Measurements from ENCODE around the gene TNPO2.

The TNPO2 gene

DNA sequence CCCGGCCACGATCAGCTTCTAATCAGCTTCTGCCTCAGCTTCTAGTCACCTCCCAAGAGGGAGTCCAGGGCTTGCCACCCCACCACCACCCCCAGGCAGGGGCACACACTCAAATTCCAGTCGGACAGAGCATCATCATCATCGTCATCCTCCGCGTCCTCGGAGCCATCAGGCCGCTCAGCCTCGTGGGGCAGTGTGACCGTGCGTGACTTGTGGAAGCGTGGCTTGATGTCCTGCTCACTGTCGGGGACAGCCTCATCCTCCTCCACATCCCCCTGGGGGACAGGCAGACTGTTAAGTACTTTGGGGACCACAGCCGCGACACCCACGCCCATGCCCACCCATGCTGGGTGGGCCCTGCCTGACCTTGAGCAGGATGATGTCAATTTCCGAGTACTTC, 12.5 kb downstream of the TNPO2 start:
- no peak for DNase-seq (ENCODE audit: extremely low read depth, insufficient read length)
- H3K4me3 ChIP-seq (replicated peaks; ENCODE audit: low read depth, low read length) = no peak overlapping the region
- TF ChIP-seq, protein P1, sequence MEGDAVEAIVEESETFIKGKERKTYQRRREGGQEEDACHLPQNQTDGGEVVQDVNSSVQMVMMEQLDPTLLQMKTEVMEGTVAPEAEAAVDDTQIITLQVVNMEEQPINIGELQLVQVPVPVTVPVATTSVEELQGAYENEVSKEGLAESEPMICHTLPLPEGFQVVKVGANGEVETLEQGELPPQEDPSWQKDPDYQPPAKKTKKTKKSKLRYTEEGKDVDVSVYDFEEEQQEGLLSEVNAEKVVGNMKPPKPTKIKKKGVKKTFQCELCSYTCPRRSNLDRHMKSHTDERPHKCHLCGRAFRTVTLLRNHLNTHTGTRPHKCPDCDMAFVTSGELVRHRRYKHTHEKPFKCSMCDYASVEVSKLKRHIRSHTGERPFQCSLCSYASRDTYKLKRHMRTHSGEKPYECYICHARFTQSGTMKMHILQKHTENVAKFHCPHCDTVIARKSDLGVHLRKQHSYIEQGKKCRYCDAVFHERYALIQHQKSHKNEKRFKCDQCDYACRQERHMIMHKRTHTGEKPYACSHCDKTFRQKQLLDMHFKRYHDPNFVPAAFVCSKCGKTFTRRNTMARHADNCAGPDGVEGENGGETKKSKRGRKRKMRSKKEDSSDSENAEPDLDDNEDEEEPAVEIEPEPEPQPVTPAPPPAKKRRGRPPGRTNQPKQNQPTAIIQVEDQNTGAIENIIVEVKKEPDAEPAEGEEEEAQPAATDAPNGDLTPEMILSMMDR (IDR thresholded peaks at IDR 0.05; ENCODE audit: insufficient read depth, low read length, poor library complexity, severe bottlenecking) = no peak
- peaks cover 35% of the 10 kb centered on the region for H3K36me3 ChIP-seq (ENCODE audit: control insufficient read depth, insufficient read depth, low read length)
- no peaks in the 10 kb centered on the region for H3K27me3 ChIP-seq (replicated peaks; ENCODE audit: control insufficient read depth, insufficient read depth, low read length)

DNA sequence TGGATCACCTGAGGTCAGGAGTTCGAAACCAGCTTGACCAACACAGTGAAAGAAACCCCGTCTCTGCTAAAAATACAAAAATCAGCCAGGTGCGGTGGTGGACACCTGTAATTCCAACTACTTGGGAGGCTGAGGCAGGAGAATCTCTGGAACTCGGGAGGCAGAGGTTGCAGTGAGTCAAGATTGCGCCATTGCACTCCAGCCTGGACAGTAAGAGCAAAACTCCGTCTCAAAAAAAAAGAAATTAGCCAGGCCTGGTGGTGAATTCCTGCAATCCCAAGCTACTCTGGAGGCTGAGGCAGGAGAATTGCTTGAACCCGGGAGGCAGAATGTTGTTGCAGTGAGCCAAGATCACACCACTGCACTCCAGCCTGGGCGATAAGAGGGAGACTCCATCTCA, 15.1 kb downstream of the TNPO2 start:
- peaks cover 38% of the 10 kb centered on the region for H3K36me3 ChIP-seq (ENCODE audit: control insufficient read depth, insufficient read depth, low read length)
- TF ChIP-seq, protein P1 (IDR thresholded peaks at IDR 0.05; ENCODE audit: insufficient read depth, low read length, poor library complexity, severe bottlenecking) = no peak
- H3K27me3 ChIP-seq (replicated peaks; ENCODE audit: control insufficient read depth, insufficient read depth, low read length) = no peaks in the 10 kb centered on the region
- DNase-seq (ENCODE audit: extremely low read depth, insufficient read length) = no peak
- H3K4me3 ChIP-seq (replicated peaks; ENCODE audit: low read depth, low read length) = no peak overlapping the region

DNA sequence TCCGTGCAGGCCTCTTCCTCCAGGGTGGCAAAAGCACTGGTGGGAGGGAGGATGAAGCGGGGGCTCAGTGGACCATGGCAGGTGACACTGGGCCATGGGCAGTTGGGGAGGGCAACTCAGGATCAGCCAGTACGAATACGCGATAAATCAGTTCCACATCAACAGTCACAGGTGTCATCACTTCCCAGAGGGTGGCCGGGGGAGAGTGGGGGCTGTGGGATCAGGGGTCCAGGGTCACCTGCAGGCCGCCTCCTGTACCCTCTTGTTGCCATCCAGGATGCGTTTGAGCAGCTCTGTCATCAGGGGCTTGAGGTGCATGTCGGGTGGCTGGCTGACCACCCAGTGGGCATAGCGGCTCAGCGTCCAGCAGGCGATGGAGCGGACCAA, 17.4 kb downstream of the TNPO2 start:
- H3K27me3 ChIP-seq (replicated peaks; ENCODE audit: control insufficient read depth, insufficient read depth, low read length) = no peaks in the 10 kb centered on the region
- peaks cover 45% of the 10 kb centered on the region for H3K36me3 ChIP-seq (ENCODE audit: control insufficient read depth, insufficient read depth, low read length)
- no peak overlapping the region for H3K4me3 ChIP-seq (replicated peaks; ENCODE audit: low read depth, low read length)
- no peak for DNase-seq (ENCODE audit: extremely low read depth, insufficient read length)
- TF ChIP-seq, protein P1 (IDR thresholded peaks at IDR 0.05; ENCODE audit: insufficient read depth, low read length, poor library complexity, severe bottlenecking) = no peak

DNA sequence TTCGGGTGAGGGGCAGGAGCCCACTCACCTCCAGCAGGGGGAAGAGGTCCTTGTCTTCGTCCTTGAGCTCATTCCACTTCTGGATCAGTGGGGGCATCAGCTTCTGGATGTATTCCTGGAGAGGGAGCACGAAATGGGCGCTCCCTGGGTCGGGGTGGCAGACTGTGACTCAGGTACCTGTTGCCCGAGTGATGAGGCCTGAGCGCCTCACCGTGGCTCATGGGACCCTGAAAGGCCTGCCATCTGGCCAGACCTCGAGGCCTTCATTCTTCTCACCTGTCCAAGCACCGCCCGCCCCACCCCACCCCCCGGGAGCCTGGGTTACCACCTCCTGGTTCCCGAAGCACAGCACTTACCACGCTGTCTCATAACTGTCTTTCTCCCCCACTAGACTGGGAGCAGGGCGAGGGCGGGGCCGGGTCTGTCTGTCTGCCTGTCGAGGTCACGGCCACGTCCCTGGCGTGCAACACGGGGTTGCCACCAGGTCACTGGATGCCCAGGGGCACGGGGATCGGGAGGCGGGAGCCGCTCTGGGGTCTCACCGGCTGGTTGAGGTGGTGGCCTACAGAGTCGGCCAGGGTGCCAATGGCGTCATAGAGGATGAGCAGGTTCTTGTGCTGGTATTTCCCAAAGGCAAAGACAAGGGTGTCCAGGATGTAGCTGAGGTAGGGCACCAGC, 17.9 kb downstream of the TNPO2 start:
- H3K4me3 ChIP-seq (replicated peaks; ENCODE audit: low read depth, low read length) = no peak overlapping the region
- TF ChIP-seq, protein P1 (IDR thresholded peaks at IDR 0.05; ENCODE audit: insufficient read depth, low read length, poor library complexity, severe bottlenecking) = no peak
- no peak for DNase-seq (ENCODE audit: extremely low read depth, insufficient read length)
- H3K27me3 ChIP-seq (replicated peaks; ENCODE audit: control insufficient read depth, insufficient read depth, low read length) = no peaks in the 10 kb centered on the region
- H3K36me3 ChIP-seq (ENCODE audit: control insufficient read depth, insufficient read depth, low read length) = peaks cover 48% of the 10 kb centered on the region

DNA sequence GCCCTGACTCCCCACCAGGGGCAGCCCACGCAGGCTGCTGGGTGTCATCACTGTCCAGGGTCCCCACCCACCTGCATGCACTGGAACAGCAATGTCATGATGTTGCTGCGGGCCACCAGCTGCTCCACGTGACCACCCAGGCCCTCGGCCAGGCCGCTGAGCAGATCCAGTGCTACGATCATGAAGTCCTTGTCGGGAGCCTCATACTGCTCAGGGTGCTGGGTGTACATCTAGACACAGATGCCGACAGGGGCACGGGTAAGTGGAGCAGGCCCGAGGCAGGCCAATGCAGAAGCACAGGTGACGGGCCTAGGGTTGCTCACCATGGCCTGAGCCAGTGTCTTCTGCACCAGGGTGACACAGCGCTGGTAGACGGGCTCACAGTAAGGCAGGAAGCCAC, 18.6 kb downstream of the TNPO2 start:
- no peak for DNase-seq (ENCODE audit: extremely low read depth, insufficient read length)
- Histone ChIP-seq H3K36me3 (ENCODE audit: control insufficient read depth, insufficient read depth, low read length) (peaks cover 46% of the 10 kb centered on the region), H3K27me3 (replicated peaks; ENCODE audit: control insufficient read depth, insufficient read depth, low read length) (no peaks in the 10 kb centered on the region), H3K4me3 (replicated peaks; ENCODE audit: low read depth, low read length) (no peak overlapping the region)
- TF ChIP-seq, protein P1 (IDR thresholded peaks at IDR 0.05; ENCODE audit: insufficient read depth, low read length, poor library complexity, severe bottlenecking) = no peak

DNA sequence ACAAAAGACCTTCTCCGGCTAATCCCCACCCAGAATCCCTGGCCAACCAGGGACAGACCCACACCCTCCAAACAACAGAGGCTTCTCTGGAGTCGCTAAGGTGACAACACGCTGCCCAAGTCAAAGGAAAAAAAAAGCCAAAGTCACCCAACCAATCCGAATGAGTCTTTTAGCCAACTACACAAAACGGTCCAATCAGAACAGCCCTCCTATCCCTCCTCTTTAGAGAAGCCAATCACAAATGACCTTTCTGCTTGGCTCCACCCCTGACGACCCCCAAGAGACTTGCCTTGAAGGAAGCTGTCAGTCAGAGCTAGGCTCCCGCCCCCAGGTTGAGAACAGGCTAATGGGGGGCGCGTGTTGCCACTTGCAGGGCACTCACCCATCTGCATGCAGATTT, 20.7 kb downstream of the TNPO2 start:
- TF ChIP-seq, protein P1 (IDR thresholded peaks at IDR 0.05; ENCODE audit: insufficient read depth, low read length, poor library complexity, severe bottlenecking) = no peak
- Histone ChIP-seq H3K4me3 (replicated peaks; ENCODE audit: low read depth, low read length) (no peak overlapping the region), H3K36me3 (ENCODE audit: control insufficient read depth, insufficient read depth, low read length) (peaks cover 48% of the 10 kb centered on the region), H3K27me3 (replicated peaks; ENCODE audit: control insufficient read depth, insufficient read depth, low read length) (no peaks in the 10 kb centered on the region)
- no peak for DNase-seq (ENCODE audit: extremely low read depth, insufficient read length)

All from GM06990 (cell line).